GM12891 (cell line): ENCODE results near the gene EYA2.

Experiments
- DNase-seq: peaks from one replicate; pipeline ENCODE4 v3.0.0; 2011; ENCODE audit warnings: low spot score; ENCODE audit not compliant: insufficient read length
- FAIRE-seq: peaks from 2 replicates; lab custom pipeline; 2011; peaks lifted over from hg19 to GRCh38; lab: Jason Lieb, UNC
- PAX5 ChIP-seq: IDR thresholded peaks from 2 replicates; pipeline ENCODE4 v1.6.1; 2011; ENCODE audit warnings: low read length, moderate library complexity, mild to moderate bottlenecking; ENCODE audit not compliant: insufficient read depth, severe bottlenecking
- POLR2A ChIP-seq: IDR thresholded peaks from 2 replicates; pipeline ENCODE4 v1.6.1; 2011; ENCODE audit warnings: low read depth, low read length, control low read depth
- POLR2AphosphoS5 ChIP-seq: IDR thresholded peaks from 2 replicates; pipeline ENCODE4 v1.6.1; 2011; ENCODE audit warnings: low read depth, low read length, control low read depth
- POU2F2 ChIP-seq: IDR thresholded peaks from 2 replicates; pipeline ENCODE4 v1.6.1; 2011; ENCODE audit warnings: low read depth, mild to moderate bottlenecking, control low read depth, low read length, moderate library complexity
- SPI1 ChIP-seq: IDR thresholded peaks from 2 replicates; pipeline ENCODE4 v1.6.1; 2011; ENCODE audit warnings: low read depth, low read length, control low read depth
- TAF1 ChIP-seq: IDR thresholded peaks from 2 replicates; pipeline ENCODE4 v1.6.1; 2011; ENCODE audit warnings: low read depth, low read length, control low read depth

Gene EYA2

GRCh38 chr20:47067776-47068175, 173.1 kb downstream of the EYA2 start:
- TF ChIP-seq POU2F2: no peak
- no peak for TF ChIP-seq SPI1
- no peak for TF ChIP-seq POLR2A
- TF ChIP-seq PAX5: no peak
- TF ChIP-seq TAF1: no peak
- FAIRE-seq: no peak
- DNase-seq: no peak

GRCh38 chr20:47070176-47070575, 175.5 kb downstream of the EYA2 start:
- DNase-seq (no peak), FAIRE-seq (no peak)

GRCh38 chr20:47071646-47072185, 177.1 kb downstream of the EYA2 start:
- TF ChIP-seq POLR2A (no peak), SPI1 (no peak), POLR2AphosphoS5 (no peak), POU2F2 (no peak), TAF1 (no peak), PAX5 (no peak)
- no peak for DNase-seq
- no peak for FAIRE-seq

More at GRCh38 chr20:47070176-47070575, 175.5 kb downstream of the EYA2 start:
- TF ChIP-seq SPI1: no peak
- no peak for TF ChIP-seq POLR2A
- TF ChIP-seq POLR2AphosphoS5: no peak
- TF ChIP-seq PAX5: no peak

- DNase-seq (no peak), FAIRE-seq (no peak)
- TF ChIP-seq TAF1: no peak
- TF ChIP-seq POLR2AphosphoS5: no peak
- TF ChIP-seq POU2F2: no peak
- TF ChIP-seq PAX5: no peak
- TF ChIP-seq POLR2A: no peak
- TF ChIP-seq SPI1: no peak
Measured at GRCh38 chr20:47073766-47074475, 179.3 kb downstream of the EYA2 start.

- DNase-seq (no peak), FAIRE-seq (no peak)
- TF ChIP-seq POU2F2 (no peak), POLR2A (no peak), TAF1 (no peak), SPI1 (no peak)
Measured at GRCh38 chr20:47075263-47075662, 180.6 kb downstream of the EYA2 start.

GRCh38 chr20:47079047-47079446, 184.4 kb downstream of the EYA2 start:
- FAIRE-seq (no peak), DNase-seq (no peak)
- TF ChIP-seq POLR2A: no peak
- TF ChIP-seq TAF1: no peak
- TF ChIP-seq SPI1: no peak
- TF ChIP-seq POU2F2: no peak
- TF ChIP-seq PAX5: no peak
- no peak for TF ChIP-seq POLR2AphosphoS5

GRCh38 chr20:47080365-47080764, 185.7 kb downstream of the EYA2 start:
- DNase-seq (no peak), FAIRE-seq (no peak)
- TF ChIP-seq TAF1 (no peak), POU2F2 (no peak), POLR2A (no peak), SPI1 (no peak), POLR2AphosphoS5 (no peak), PAX5 (no peak)

GRCh38 chr20:47086316-47086715, 191.7 kb downstream of the EYA2 start:
- FAIRE-seq (no peak), DNase-seq (no peak)
- TF ChIP-seq PAX5 (no peak), POLR2A (no peak), POU2F2 (no peak), POLR2AphosphoS5 (no peak), TAF1 (no peak), SPI1 (no peak)

- FAIRE-seq (no peak), DNase-seq (no peak)
- TF ChIP-seq SPI1 (no peak), PAX5 (no peak), TAF1 (no peak), POLR2A (no peak), POLR2AphosphoS5 (no peak), POU2F2 (no peak)
Measured at GRCh38 chr20:47088335-47088734, 193.7 kb downstream of the EYA2 start.

- TF ChIP-seq TAF1: no peak
- FAIRE-seq (no peak), DNase-seq (no peak)
Measured at GRCh38 chr20:47089151-47089550, 194.5 kb downstream of the EYA2 start.
